Measurements from ENCODE around the gene C3orf38. TPM values are rescaled to one million over a fixed set of nuclear protein-coding genes. Genes with fewer than 3 reads are reported as not detected.

Gene C3orf38
- total RNA-seq, 1 experiment from 2014 or later, result 24.1 TPM

DNA sequence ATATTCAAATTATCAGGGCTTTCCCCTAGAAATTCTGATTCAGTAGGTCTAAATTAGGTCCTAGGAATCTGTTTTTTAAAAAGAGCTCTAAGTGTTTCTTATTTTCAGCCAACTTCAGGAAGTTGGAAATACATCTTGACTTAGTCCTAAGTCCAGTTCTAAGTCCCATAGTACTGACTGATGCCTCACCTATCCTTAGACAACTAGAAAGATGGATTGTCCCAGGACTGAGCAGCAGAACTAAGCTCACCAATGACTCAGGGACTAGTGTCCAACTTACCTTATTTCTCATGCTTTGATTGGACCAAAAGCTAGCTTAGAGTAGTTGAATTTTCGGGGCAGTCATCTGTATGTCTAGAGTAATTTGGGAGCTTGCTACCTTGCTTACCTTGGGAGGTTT, 26.2 kb upstream of the C3orf38 start (continued):
- TF ChIP-seq, protein P1, sequence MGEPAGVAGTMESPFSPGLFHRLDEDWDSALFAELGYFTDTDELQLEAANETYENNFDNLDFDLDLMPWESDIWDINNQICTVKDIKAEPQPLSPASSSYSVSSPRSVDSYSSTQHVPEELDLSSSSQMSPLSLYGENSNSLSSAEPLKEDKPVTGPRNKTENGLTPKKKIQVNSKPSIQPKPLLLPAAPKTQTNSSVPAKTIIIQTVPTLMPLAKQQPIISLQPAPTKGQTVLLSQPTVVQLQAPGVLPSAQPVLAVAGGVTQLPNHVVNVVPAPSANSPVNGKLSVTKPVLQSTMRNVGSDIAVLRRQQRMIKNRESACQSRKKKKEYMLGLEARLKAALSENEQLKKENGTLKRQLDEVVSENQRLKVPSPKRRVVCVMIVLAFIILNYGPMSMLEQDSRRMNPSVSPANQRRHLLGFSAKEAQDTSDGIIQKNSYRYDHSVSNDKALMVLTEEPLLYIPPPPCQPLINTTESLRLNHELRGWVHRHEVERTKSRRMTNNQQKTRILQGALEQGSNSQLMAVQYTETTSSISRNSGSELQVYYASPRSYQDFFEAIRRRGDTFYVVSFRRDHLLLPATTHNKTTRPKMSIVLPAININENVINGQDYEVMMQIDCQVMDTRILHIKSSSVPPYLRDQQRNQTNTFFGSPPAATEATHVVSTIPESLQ (CRISPR knock-in tag; IDR thresholded peaks at IDR 0.05), result no peak
- TF ChIP-seq ZNF416 (CRISPR knock-in tag; IDR thresholded peaks at IDR 0.05), result no peak
- no peak for TF ChIP-seq MYBL2 (CRISPR knock-in tag; IDR thresholded peaks at IDR 0.05)
- TF ChIP-seq ESRRA (CRISPR knock-in tag; IDR thresholded peaks at IDR 0.05; ENCODE audit: borderline replicate concordance), result no peak
- TF ChIP-seq ZNF121 (CRISPR knock-in tag; IDR thresholded peaks at IDR 0.05), result no peak
- TF ChIP-seq, protein P2, sequence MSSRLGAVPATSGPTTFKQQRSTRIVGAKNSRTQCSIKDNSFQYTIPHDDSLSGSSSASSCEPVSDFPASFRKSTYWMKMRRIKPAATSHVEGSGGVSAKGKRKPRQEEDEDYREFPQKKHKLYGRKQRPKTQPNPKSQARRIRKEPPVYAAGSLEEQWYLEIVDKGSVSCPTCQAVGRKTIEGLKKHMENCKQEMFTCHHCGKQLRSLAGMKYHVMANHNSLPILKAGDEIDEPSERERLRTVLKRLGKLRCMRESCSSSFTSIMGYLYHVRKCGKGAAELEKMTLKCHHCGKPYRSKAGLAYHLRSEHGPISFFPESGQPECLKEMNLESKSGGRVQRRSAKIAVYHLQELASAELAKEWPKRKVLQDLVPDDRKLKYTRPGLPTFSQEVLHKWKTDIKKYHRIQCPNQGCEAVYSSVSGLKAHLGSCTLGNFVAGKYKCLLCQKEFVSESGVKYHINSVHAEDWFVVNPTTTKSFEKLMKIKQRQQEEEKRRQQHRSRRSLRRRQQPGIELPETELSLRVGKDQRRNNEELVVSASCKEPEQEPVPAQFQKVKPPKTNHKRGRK (CRISPR knock-in tag; IDR thresholded peaks at IDR 0.05; ENCODE audit: borderline replicate concordance), result no peak
- TF ChIP-seq, protein P3, sequence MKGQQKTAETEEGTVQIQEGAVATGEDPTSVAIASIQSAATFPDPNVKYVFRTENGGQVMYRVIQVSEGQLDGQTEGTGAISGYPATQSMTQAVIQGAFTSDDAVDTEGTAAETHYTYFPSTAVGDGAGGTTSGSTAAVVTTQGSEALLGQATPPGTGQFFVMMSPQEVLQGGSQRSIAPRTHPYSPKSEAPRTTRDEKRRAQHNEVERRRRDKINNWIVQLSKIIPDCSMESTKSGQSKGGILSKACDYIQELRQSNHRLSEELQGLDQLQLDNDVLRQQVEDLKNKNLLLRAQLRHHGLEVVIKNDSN (CRISPR knock-in tag; IDR thresholded peaks at IDR 0.05), result no peak
- TF ChIP-seq, protein P4, sequence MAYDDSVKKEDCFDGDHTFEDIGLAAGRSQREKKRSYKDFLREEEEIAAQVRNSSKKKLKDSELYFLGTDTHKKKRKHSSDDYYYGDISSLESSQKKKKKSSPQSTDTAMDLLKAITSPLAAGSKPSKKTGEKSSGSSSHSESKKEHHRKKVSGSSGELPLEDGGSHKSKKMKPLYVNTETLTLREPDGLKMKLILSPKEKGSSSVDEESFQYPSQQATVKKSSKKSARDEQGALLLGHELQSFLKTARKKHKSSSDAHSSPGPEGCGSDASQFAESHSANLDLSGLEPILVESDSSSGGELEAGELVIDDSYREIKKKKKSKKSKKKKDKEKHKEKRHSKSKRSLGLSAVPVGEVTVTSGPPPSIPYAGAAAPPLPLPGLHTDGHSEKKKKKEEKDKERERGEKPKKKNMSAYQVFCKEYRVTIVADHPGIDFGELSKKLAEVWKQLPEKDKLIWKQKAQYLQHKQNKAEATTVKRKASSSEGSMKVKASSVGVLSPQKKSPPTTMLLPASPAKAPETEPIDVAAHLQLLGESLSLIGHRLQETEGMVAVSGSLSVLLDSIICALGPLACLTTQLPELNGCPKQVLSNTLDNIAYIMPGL (CRISPR knock-in tag; IDR thresholded peaks at IDR 0.05), result no peak
- TF ChIP-seq SP1 (CRISPR knock-in tag; conservative IDR thresholded peaks at IDR 0.05), result no peak
- no peak for TF ChIP-seq NR1H2 (CRISPR knock-in tag; IDR thresholded peaks at IDR 0.05)
- TF ChIP-seq KAT7 (CRISPR knock-in tag; IDR thresholded peaks at IDR 0.05; ENCODE audit: borderline replicate concordance), result no peak
- TF ChIP-seq, protein P5, sequence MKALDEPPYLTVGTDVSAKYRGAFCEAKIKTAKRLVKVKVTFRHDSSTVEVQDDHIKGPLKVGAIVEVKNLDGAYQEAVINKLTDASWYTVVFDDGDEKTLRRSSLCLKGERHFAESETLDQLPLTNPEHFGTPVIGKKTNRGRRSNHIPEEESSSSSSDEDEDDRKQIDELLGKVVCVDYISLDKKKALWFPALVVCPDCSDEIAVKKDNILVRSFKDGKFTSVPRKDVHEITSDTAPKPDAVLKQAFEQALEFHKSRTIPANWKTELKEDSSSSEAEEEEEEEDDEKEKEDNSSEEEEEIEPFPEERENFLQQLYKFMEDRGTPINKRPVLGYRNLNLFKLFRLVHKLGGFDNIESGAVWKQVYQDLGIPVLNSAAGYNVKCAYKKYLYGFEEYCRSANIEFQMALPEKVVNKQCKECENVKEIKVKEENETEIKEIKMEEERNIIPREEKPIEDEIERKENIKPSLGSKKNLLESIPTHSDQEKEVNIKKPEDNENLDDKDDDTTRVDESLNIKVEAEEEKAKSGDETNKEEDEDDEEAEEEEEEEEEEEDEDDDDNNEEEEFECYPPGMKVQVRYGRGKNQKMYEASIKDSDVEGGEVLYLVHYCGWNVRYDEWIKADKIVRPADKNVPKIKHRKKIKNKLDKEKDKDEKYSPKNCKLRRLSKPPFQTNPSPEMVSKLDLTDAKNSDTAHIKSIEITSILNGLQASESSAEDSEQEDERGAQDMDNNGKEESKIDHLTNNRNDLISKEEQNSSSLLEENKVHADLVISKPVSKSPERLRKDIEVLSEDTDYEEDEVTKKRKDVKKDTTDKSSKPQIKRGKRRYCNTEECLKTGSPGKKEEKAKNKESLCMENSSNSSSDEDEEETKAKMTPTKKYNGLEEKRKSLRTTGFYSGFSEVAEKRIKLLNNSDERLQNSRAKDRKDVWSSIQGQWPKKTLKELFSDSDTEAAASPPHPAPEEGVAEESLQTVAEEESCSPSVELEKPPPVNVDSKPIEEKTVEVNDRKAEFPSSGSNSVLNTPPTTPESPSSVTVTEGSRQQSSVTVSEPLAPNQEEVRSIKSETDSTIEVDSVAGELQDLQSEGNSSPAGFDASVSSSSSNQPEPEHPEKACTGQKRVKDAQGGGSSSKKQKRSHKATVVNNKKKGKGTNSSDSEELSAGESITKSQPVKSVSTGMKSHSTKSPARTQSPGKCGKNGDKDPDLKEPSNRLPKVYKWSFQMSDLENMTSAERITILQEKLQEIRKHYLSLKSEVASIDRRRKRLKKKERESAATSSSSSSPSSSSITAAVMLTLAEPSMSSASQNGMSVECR (CRISPR knock-in tag; IDR thresholded peaks at IDR 0.05; ENCODE audit: borderline replicate concordance), result no peak

DNA sequence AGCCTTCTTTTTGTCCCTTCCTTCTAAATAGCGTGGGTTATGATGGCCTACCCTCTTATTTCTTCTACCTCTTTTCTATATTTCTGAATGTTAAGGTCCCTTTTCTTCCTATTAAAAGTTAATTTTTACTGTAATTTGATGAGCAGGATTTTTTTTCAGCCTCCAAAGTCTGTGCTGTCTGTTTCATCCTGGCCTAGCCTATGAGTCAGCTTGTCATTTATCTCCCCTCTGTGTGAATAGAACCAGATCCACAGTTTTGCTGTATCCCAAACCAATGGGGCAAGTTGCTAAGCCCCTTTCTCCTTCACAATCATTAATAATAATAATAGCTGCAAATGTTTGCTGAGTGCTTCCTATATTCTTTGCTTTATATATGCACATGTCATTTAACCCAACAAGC, 18.1 kb upstream of the C3orf38 start:
- Mint-ChIP-seq H3K27ac (no peak overlapping the region), H3K4me1 (peaks cover 3% of the 10 kb centered on the region; the same call in 1 of the 2 replicates), H3K9me3 (no peaks in the 10 kb centered on the region), H3K27me3 (ENCODE audit: low read depth) (no peaks in the 10 kb centered on the region), H3K36me3 (peaks cover 4% of the 10 kb centered on the region; the same call in 1 of the 2 replicates), H3K4me3 (no peak overlapping the region)
- ATAC-seq, result no peak
- no peak for DNase-seq (ENCODE audit: low spot score)
- ChIA-PET CTCF (no interaction called here), POLR2A (no interaction called here)
- TF ChIP-seq ZNF396 (CRISPR knock-in tag; IDR thresholded peaks at IDR 0.05; ENCODE audit: borderline replicate concordance) (no peak), ESRRA (CRISPR knock-in tag; IDR thresholded peaks at IDR 0.05; ENCODE audit: borderline replicate concordance) (no peak)
- TF ChIP-seq, protein P6, sequence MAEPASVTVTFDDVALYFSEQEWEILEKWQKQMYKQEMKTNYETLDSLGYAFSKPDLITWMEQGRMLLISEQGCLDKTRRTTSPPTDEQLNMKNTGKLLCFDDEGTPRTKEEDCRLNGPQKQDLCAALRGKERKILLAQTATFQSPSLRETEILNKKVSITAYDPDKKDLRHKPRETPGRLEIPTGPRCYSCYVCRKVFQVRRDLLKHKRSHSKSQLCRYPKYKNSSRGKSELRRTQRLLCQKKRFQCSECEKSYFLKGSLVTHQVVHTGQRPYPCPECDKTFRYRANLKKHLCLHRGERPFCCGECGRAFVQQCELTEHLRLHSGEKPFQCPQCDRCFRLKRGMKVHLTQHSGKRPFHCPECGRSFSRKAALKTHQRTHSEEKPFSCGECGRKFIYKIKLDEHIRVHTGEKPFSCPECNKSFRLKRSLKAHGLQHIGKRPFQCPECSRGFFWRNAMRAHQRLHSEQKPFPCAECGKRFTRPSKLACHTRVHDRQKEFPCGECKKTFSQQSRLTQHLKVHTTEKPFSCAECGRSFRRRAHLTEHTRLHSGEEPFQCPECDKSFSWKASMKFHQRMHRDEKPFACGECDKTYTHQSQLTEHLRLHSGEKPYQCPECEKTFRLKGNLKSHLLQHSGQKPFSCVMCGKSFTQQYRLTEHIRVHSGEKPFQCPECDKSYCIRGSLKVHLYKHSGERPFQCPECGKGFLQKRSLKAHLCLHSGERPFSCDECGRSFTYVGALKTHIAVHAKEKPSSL (CRISPR knock-in tag; conservative IDR thresholded peaks at IDR 0.05), result no peak
- TF ChIP-seq, protein P7, sequence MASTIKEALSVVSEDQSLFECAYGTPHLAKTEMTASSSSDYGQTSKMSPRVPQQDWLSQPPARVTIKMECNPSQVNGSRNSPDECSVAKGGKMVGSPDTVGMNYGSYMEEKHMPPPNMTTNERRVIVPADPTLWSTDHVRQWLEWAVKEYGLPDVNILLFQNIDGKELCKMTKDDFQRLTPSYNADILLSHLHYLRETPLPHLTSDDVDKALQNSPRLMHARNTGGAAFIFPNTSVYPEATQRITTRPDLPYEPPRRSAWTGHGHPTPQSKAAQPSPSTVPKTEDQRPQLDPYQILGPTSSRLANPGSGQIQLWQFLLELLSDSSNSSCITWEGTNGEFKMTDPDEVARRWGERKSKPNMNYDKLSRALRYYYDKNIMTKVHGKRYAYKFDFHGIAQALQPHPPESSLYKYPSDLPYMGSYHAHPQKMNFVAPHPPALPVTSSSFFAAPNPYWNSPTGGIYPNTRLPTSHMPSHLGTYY (CRISPR knock-in tag; IDR thresholded peaks at IDR 0.05), result no peak
- TF ChIP-seq, protein P8, sequence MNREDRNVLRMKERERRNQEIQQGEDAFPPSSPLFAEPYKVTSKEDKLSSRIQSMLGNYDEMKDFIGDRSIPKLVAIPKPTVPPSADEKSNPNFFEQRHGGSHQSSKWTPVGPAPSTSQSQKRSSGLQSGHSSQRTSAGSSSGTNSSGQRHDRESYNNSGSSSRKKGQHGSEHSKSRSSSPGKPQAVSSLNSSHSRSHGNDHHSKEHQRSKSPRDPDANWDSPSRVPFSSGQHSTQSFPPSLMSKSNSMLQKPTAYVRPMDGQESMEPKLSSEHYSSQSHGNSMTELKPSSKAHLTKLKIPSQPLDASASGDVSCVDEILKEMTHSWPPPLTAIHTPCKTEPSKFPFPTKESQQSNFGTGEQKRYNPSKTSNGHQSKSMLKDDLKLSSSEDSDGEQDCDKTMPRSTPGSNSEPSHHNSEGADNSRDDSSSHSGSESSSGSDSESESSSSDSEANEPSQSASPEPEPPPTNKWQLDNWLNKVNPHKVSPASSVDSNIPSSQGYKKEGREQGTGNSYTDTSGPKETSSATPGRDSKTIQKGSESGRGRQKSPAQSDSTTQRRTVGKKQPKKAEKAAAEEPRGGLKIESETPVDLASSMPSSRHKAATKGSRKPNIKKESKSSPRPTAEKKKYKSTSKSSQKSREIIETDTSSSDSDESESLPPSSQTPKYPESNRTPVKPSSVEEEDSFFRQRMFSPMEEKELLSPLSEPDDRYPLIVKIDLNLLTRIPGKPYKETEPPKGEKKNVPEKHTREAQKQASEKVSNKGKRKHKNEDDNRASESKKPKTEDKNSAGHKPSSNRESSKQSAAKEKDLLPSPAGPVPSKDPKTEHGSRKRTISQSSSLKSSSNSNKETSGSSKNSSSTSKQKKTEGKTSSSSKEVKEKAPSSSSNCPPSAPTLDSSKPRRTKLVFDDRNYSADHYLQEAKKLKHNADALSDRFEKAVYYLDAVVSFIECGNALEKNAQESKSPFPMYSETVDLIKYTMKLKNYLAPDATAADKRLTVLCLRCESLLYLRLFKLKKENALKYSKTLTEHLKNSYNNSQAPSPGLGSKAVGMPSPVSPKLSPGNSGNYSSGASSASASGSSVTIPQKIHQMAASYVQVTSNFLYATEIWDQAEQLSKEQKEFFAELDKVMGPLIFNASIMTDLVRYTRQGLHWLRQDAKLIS (CRISPR knock-in tag; IDR thresholded peaks at IDR 0.05; ENCODE audit: borderline replicate concordance), result no peak

Data from WTC11 (cell line).